H1 (cell line): ENCODE data around the gene C19orf73. TPM values are rescaled to one million over a fixed set of nuclear protein-coding genes. Genes with fewer than 3 reads are reported as not detected.
A peak's percentile ranks its signal among the peaks of the same experiment; 100 is the strongest.

Source experiments
- ATF2 ChIP-seq: IDR thresholded peaks from 2 replicates; pipeline ENCODE4 v1.6.1; 2012; ENCODE audit warnings: low read length, inconsistent platforms
- BACH1 ChIP-seq: IDR thresholded peaks from 2 replicates; pipeline ENCODE4 v1.6.1; 2012; ENCODE audit warnings: low read length, improper control_type of control experiment
- BCL11A ChIP-seq, 2 experiments: IDR thresholded peaks; one replicate each; pipeline ENCODE4 v1.6.1; 2011; ENCODE audit warnings: low read depth in 2 of 2, low read length in 2 of 2, mild to moderate bottlenecking in 2 of 2
- BRCA1 ChIP-seq: IDR thresholded peaks from 2 replicates; pipeline ENCODE4 v1.6.1; 2012; ENCODE audit warnings: low read depth, low read length, improper control_type of control experiment
- CBX8 ChIP-seq: fragments of 300-800, 300-1000 bp; sonication (generic); IDR thresholded peaks from 2 replicates; pipeline ENCODE4 v1.7.1; 2016; ENCODE audit warnings: low read depth, low read length, borderline replicate concordance
- CEBPB ChIP-seq: IDR thresholded peaks from 2 replicates; pipeline ENCODE4 v1.6.1; 2012; ENCODE audit warnings: low read depth, low read length
- CHD1 ChIP-seq: IDR thresholded peaks from 2 replicates; pipeline ENCODE4 v1.6.1; 2012; ENCODE audit warnings: low read depth, low read length, improper control_type of control experiment
- CREB1 ChIP-seq: IDR thresholded peaks from 2 replicates; pipeline ENCODE4 v1.6.1; 2012; ENCODE audit warnings: inconsistent platforms
- CTBP2 ChIP-seq: IDR thresholded peaks from 2 replicates; pipeline ENCODE4 v1.7.0; 2011; ENCODE audit warnings: borderline replicate concordance, mild to moderate bottlenecking, moderate library complexity, mixed read lengths, low read length; ENCODE audit not compliant: insufficient read depth, insufficient read length
- CTCF ChIP-seq, 3 experiments: IDR thresholded peaks; 1 replicate in 2 of 3; 2 replicates in 1 of 3; pipeline versions ENCODE4 v1.5.1 to v1.6.1; 2011; ENCODE audit warnings: low read length in 3 of 3, mild to moderate bottlenecking in 3 of 3, inconsistent platforms in 2 of 3, low read depth in 1 of 3, moderate library complexity in 1 of 3; ENCODE audit not compliant: insufficient read depth in 1 of 3; ENCODE audit errors: control extremely low read depth in 1 of 3
- HDAC2 ChIP-seq, 2 experiments: fragments of 300-600 bp in 1 of 2; sonication (generic) in 1 of 2; IDR thresholded peaks; 2 replicates each; pipeline ENCODE4 v1.6.1; 2011 to 2012; ENCODE audit warnings: low read depth in 2 of 2, low read length in 2 of 2, mild to moderate bottlenecking in 2 of 2, moderate library complexity in 2 of 2, borderline replicate concordance in 1 of 2, inconsistent platforms in 1 of 2
- MAX ChIP-seq: IDR thresholded peaks from 2 replicates; pipeline ENCODE4 v1.6.1; 2012; ENCODE audit warnings: inconsistent platforms
- NRF1 ChIP-seq: IDR thresholded peaks from 2 replicates; pipeline ENCODE4 v1.6.1; 2011; ENCODE audit warnings: mild to moderate bottlenecking, low read depth, low read length, improper control_type of control experiment
- POLR2AphosphoS5 ChIP-seq: IDR thresholded peaks from 2 replicates; pipeline ENCODE4 v1.6.1; 2011; ENCODE audit warnings: low read depth, low read length
- SAP30 ChIP-seq: fragments of 300-600 bp; sonication (generic); IDR thresholded peaks from 2 replicates; pipeline ENCODE4 v1.7.1; 2012; ENCODE audit warnings: low read length, moderate library complexity, mild to moderate bottlenecking, inconsistent platforms; ENCODE audit not compliant: insufficient read depth, insufficient replicate concordance
- SIRT6 ChIP-seq: IDR thresholded peaks from one replicate; pipeline ENCODE4 v1.7.1; 2012; ENCODE audit warnings: low read length, inconsistent platforms
- SP4 ChIP-seq: IDR thresholded peaks from 2 replicates; pipeline ENCODE4 v1.6.1; 2012; ENCODE audit warnings: low read length, inconsistent platforms
- TAF1 ChIP-seq: IDR thresholded peaks from 2 replicates; pipeline ENCODE4 v1.6.1; 2011; ENCODE audit warnings: mild to moderate bottlenecking, low read depth, low read length
- TCF12 ChIP-seq: IDR thresholded peaks from 2 replicates; pipeline ENCODE4 v1.6.1; 2011; ENCODE audit warnings: low read depth, mild to moderate bottlenecking, low read length
- YY1 ChIP-seq: IDR thresholded peaks from 2 replicates; pipeline ENCODE4 v1.6.1; 2011; ENCODE audit warnings: low read depth, mild to moderate bottlenecking, low read length
- polyA plus RNA-seq, 7 experiments: library from polyadenylated mRNA; depleted of rRNA in 3 of 7; stranded (reverse) in 5 of 7; unstranded in 2 of 7; fragments of >200 nt in 5 of 7; fragments of 200-250 nt in 2 of 7; gene quantifications; 1 replicate in 5 of 7; 2 replicates in 1 of 7; 4 replicates in 1 of 7; pipeline versions ENCODE4 v1.2.1 to v1.2.3, GENCODE V29; 2011 to 2013; ENCODE audit warnings: missing spikeins in 2 of 7, mixed read lengths in 2 of 7
- total RNA-seq: library from RNA; stranded (reverse); fragmentation: NEBNext Ultra II Directional; extraction: Animal tissue kit (Norgen Biotek cat#: 25700); gene quantifications from 2 replicates; pipeline ENCODE4 v1.2.1, GENCODE V29; 2021

The C19orf73 gene
- total and polyA plus RNA-seq, 2 of the 8 experiments (the other 6 are each of a cell fraction or from before 2014, with no cell fraction given), result 2.5 to 4.6 TPM

GRCh38 chr19:49145573-49146407 is 26.8 kb upstream of the C19orf73 start (continued):
- TF ChIP-seq CTCF (IDR thresholded peaks at IDR 0.05; ENCODE audit: control extremely low read depth in 1 of 3, insufficient read depth in 1 of 3, low read depth in 1 of 3, low read length in 3 of 3), result peak; percentile 66 to 91 (median 73)
- TF ChIP-seq YY1, result no peak
- no peak for TF ChIP-seq ATF2
- no peak for TF ChIP-seq TCF12
- TF ChIP-seq CEBPB, result no peak; the same call in 1 of the 2 replicates
- 0 out of 2 replicates have a peak, but pooled peaks have one; percentile 19 for TF ChIP-seq TAF1
- TF ChIP-seq BACH1, result no peak; the same call in 1 of the 2 replicates
- TF ChIP-seq BRCA1, result no peak
- TF ChIP-seq SIRT6, result no peak
- TF ChIP-seq CBX8, result no peak
- peak; percentile 87 for TF ChIP-seq CHD1
- no peak for TF ChIP-seq BCL11A (IDR thresholded peaks at IDR 0.05; ENCODE audit: low read depth in 2 of 2, low read length in 2 of 2)
- peak; percentile 54; the same call in 1 of the 2 replicates for TF ChIP-seq CREB1
- no peak for TF ChIP-seq NRF1
- TF ChIP-seq CTBP2, result peak; percentile 44
- no peak for TF ChIP-seq HDAC2 (IDR thresholded peaks at IDR 0.05; ENCODE audit: borderline replicate concordance in 1 of 2, low read depth in 2 of 2, low read length in 2 of 2)
- 0 out of 2 replicates have a peak, but pooled peaks have one; percentile 9 for TF ChIP-seq POLR2AphosphoS5
- TF ChIP-seq SAP30, result no peak
- peak; percentile 43; the same call in 1 of the 2 replicates for TF ChIP-seq MAX
- no peak for TF ChIP-seq SP4
